ENCODE measurements around the gene NCKAP5. TPM values are rescaled to one million over a fixed set of nuclear protein-coding genes. Genes with fewer than 3 reads are reported as not detected.

Gene NCKAP5
- polyA plus RNA-seq, 3 donors = 7.6 to 10.1 (median 8.2) TPM

DNA sequence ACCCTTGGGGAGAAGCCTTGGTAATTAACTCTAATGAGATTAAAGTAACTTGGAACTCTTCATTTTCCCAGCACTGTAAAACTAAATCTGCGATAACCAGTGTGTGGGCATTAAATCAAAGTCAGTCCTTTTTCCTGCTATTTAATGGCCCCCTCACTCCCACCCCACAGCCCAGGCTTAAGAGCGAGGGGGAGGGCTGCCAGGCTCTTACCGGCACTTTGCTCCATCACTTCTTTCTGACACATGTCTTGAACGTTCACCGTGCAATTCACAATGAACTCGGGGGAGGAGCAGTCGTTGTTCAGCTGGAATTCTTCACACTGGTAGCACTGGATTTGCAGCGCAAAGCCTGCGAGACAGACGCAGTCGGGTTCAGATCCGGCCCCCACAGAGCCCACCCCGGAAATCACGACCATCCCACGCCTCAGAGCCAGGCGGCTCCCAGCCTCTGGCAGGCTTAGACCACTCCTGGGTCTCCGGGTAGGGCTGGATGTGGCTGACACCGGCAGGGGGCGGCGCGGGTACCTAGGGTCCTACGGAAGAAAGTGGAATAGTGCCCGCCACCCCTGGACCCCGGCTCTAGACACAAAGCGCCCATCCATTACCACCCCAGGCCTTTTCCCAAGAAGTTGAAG lies 900.0 kb downstream of the NCKAP5 start:
- no peak for DNase-seq (ENCODE audit: low read depth in 3 of 3, low spot score in 2 of 3)

DNA sequence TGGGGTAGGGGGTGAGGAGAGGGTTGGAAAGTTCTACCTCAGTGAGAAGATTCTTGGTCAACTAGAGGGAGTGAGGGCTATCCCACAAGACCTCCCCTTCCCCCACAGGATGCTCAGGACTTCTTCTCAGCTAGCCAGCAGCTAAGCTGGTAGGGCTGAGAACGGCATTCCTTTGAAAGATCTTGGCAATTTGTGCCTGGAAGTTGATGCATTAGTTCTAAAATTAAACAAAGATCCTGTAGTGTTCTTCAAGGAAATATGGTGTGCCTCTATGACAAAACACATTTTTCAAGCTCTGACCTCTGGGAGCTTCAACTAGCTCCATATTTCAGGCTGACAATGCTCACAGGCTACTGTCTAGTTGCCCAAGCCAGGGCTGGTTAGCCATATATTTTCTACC lies 900.6 kb downstream of the NCKAP5 start:
- DNase-seq (ENCODE audit: low read depth in 3 of 3, low spot score in 2 of 3) = no peak

DNA sequence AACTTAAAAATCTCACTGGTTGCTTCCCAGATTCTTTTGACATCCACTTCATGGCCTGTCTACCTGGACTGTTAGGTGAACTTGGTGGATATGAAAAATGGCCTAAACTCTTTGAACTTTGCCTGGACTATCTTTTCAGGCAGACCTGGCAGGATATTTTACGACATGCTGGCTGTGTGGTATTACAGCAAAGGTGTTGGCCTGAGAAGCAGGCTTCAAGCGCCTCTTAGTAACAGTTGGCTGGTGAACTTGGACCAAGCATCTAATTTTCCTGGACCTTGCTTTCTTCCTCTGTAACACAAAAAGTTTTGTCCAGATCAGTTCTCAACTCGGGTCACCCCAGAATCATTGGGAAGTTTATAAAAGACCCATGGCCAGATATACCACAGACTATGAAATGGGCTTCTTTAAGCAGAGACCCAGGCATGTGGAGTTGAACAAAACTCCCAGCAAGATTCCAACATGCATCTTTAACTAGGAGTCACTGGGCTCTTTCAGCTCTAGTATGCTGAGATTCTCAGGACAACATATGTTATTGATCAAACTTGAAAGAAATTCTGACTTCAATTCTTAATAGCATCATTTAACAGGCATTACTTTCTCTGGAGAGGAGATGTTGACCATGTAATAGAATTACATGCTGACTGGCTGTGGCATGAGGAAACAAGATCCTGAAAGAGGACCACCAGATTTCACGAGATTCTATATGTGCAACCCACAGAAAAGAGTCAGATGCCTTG lies 902.7 kb downstream of the NCKAP5 start:
- no peak for DNase-seq (ENCODE audit: low read depth in 3 of 3, low spot score in 2 of 3)

DNA sequence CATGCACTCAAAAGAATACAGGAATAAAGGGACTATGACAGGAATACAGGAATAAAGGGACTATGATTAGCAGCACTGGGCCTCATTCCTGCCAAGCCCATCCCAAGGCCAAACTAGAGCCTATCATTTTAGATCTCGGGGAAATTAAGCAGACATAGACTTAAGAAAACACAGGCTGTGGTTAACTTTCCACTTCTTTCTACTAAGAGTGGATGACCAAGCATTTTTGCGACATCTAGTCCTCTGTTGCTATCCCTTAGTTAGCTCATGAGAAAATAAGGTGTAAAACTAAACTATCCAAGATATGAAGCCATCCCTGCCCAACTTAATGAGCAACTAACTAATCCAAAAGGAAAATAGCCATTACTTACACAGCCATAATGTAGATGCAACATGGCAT lies 904.2 kb downstream of the NCKAP5 start:
- no peak for DNase-seq (ENCODE audit: low read depth in 3 of 3, low spot score in 2 of 3)

DNA sequence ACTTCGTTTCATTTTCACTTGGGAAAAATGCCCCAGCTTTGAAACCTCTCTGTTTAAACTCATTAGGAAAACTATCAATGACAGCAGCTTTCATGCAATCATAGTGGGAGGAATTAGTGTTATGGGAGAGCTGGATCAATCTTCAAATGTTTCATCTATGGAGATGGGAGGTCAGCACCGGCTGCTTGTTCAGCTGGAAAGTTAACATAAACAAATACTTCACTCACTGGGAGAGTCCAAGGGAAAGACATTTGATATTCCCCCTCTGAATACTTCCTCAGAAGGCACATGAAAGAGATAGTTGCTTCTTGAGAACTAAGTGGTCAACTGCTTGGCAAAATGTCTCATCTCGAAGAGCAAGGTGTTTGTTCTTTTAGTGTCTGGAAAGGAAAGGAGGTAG lies 905.5 kb downstream of the NCKAP5 start:
- no peak for DNase-seq (ENCODE audit: low read depth in 3 of 3, low spot score in 2 of 3)

DNA sequence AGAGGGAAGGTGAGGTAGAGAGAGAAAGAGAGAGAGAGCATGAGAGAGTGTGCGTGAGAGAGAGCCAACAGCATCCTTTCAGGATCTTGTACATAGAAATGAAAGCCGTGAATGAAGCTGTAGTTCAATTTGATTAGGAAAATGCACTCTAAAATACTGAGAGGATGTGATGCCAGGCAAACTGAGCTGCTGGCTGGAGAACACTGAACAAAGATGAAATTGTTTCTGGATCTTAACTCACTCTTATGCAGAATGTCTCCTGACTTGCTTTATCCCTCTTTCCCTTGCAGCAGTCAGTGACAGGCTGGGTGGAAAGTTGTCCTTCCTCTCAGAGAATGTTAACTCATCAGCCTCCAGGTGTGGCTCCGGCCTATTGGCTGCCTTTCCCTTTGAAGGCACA lies 908.9 kb downstream of the NCKAP5 start:
- no peak for DNase-seq (ENCODE audit: low read depth in 3 of 3, low spot score in 2 of 3)

DNA sequence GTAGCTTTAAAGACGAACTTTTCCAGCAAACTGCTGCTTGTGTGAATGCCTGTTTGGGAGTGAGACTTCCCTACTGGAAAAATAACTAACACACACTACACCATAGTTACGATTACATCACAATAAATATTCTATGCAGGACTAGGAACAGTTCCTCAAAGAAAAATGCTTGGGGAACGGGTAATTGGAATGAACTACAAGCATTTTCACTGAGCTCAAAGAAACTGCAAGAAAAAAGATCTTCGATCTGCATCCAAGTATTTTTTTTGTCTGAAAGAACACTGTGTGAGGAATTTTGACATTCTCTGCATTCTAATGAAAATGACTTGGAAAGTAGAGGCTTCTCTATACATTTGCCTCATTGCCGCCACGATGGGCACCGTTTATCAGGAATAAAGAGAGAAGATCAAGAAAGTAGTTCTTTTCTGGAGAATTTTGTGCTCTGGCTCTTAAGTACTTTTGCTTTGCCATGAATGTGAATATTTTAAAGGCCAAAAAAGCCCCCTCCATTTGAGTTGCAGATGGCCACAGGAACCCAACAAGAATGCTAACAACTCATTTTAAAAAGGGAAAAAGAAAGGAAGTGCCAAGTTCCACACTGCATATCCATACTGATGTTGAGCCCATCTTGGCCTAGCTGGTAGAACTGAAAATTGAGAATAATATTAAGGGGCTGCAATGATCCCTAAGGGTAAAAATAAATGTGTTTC lies 911.8 kb downstream of the NCKAP5 start:
- DNase-seq (ENCODE audit: low read depth in 3 of 3, low spot score in 2 of 3) = no peak

DNA sequence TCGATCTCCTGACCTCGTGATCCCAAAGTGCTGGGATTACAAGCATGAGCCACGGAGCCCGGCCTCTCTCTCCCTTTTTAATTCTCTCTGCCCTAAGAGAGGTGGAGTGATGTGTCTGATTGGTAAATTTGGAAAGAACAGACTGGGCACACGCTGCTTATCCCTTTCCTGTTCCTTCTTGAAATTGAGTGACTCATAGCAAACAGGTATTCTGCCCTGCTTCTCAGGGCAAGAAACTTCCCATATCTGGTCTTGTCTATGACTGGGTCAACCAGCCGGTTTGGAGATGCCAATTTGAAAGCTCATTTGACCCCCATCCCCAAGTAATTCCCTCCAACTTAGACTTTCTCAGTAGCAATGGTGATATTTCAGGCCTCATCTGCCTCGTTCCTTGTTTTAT lies 913.3 kb downstream of the NCKAP5 start:
- DNase-seq (ENCODE audit: low read depth in 3 of 3, low spot score in 2 of 3) = no peak

DNA sequence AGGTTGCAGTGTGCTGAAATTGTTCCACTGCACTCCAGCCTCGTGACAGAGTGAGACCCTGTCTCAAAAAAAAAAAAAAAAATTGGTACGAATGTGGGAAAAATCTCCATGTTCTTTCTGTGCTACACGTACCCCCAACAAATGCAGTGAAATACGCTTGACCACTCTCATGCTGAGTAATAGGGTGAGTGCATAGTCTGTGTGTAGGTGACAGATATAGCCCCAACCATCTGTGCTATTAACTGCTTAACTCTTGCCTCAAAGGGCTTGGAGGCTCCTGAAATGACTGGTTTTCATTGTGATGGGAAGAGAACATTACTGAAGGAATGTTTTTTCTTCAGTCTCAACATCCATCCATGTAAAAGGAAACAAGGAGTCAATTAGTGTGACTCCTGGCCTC lies 913.9 kb downstream of the NCKAP5 start:
- DNase-seq (ENCODE audit: low read depth in 3 of 3, low spot score in 2 of 3) = no peak

DNA sequence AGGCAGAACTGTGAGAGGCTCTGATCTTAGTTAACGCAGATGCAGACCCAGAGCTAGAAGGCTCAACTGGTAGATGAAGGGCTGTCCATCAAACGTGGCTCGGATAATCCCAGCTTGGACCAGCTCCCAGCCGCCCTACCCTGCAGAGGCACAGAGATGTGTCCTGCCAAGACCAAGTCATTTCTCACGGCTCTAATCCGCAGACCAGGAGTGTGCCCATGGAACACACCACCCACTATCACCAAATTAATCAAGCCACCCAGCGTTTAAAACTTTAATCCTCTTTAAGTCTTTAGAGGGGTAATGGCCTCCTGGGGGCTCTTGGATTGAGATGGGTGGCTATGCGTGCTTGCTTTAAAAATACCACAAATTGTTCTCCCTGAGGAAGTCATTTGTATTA lies 915.8 kb downstream of the NCKAP5 start:
- DNase-seq (ENCODE audit: low read depth in 3 of 3, low spot score in 2 of 3) = no peak

DNA sequence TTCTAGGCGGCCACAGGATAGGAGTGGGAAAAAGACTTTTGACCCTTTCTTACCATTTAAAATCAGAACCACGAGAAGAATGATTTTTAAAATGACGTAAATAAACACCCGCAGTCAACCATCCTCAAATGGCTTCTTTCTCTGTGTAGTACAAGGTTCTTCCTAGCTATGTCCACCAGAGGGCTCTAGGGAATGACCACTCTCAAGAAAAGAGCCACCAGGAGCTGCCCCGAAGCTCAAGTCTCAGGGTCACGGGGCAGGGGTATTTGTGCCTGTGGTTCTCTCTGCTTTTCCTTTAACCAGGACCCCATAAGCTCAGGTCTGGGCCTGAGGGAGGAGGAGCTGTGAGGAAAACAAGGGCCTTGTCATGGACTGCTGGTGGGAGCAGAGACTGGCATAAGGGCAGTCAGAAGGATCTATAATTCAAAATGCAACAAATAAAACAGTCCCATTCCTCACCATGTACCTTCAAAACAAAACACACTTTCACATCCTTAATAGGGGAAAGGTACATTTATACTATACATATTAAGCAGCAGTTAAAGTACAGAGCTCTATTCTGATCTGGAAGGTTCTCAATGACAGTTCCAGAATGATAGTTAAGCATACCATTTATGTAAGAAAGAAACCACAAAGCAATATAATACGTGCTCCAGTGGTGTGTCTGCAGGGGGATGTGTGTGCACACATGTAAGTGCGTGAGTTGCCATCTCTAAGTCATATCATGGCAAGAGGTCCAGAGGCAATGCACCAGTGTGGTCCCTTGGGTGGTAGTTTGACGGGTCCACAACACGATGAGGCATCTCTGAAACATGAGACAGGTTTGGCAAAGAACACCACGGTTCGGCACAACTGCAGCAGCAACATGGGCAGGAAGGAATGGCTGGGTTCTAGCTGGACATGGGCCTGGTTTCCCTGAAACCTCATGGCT lies 916.9 kb downstream of the NCKAP5 start:
- DNase-seq (ENCODE audit: low read depth in 3 of 3, low spot score in 2 of 3) = no peak

DNA sequence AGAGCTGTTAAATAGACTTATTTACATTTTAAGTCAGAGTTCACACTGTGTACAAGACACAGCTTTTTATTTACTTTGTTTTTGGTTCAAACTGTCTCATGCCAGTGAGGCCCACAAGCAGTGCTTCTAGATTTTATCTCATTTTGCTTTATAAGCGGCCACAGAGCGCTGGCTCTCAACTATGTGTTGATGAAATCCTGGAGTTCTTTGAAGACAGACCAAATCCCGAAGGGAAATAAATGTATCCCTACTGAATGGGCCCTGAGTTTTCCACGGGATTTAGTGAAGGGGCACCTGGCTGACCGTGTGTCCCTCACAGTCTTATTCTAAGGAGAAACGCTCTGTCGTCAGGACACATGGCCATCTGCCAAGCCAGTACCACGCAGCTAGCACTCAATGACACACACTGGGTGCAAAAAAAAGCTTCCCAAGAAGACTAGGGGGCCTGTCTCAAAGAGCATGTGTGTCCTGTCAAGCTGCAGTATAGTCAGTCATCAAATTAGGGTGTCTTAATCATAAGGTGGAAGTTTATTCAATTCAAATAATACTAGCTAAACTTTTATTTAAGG lies 921.6 kb downstream of the NCKAP5 start:
- DNase-seq (ENCODE audit: low read depth in 3 of 3, low spot score in 2 of 3) = no peak

DNA sequence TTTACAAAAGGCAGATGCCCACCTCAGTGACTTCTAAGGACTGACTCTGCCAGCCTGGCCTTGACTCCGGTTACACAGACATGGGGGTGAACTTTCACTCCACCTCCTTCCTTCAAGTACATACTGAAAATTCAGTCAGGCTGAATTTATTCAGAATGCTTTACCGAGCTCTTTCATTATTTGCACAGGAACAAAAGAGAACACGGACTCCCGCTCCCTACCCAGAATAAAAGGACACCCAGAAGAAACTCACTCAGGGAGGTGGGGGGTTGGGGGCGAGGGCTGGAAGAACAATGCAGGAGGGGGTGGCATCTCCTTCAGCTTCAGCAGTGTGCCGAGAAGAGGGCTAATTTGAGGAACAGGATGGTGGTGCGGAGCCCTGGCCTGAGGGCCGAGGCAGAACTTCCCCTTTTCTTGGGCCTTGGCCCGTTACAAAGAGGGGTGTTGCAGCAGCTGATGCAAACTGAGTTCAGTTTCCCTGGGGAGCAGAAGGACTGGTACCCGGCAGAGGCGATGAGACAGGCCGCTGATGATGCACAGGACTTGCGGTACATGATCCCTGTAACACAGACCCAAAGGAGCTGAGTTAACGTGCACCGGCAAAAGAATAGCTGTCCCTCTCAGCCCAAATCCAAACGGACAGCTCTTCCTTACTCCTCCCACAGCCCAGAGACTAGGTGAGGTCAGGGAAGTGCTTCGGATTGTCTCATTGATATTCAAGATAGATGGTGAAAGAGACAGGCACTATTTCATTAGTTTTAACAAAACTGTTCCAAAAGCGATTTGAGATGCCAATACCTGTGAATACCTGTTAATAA lies 922.3 kb downstream of the NCKAP5 start:
- no peak for DNase-seq (ENCODE audit: low read depth in 3 of 3, low spot score in 2 of 3)

DNA sequence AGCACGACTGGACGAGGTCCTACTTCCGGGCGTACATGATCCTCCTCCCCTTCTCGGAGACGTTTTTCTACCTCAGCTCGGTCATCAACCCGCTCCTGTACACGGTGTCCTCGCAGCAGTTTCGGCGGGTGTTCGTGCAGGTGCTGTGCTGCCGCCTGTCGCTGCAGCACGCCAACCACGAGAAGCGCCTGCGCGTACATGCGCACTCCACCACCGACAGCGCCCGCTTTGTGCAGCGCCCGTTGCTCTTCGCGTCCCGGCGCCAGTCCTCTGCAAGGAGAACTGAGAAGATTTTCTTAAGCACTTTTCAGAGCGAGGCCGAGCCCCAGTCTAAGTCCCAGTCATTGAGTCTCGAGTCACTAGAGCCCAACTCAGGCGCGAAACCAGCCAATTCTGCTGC lies 923.1 kb downstream of the NCKAP5 start:
- no peak for DNase-seq (ENCODE audit: low read depth in 3 of 3, low spot score in 2 of 3)

DNA sequence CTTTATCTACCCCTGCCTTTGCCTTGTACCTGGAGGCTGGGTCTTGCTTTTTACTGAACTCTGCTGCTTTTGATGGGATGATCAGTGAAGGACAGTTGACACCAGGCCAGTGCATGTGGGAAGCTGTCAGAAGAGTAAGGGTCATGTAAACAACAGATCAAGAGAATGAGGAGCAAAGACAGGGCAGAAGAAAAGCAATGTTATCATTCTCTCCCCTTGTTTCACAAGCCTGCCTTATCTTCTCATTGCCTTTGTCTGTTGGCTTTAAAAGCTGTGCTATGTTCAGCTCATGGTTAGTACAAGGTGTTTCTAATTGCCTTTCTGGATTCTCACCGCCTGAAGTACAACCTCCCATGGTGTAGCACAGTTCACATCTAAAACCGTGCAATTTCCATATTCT lies 925.8 kb downstream of the NCKAP5 start:
- DNase-seq (ENCODE audit: low read depth in 3 of 3, low spot score in 2 of 3) = no peak

DNA sequence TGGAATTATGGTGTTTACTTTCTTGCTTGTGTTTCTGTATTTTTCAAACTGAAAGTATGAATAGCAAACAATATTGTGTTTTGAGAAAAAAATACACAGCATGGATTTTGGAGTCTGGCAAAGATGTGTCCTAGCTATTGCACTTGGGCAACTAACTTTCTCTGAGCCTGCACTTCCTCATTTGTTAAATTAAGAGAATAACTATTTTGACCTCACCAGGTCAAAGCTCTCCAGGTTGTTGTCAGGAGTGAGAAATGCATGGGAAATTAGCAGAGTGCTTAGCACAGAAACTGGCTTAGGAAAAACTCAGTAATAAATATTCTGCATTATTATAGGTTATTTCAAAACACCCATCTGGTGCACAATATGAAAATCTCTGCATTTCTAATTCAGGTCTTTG lies 926.4 kb downstream of the NCKAP5 start:
- DNase-seq (ENCODE audit: low read depth in 3 of 3, low spot score in 2 of 3) = no peak

DNA sequence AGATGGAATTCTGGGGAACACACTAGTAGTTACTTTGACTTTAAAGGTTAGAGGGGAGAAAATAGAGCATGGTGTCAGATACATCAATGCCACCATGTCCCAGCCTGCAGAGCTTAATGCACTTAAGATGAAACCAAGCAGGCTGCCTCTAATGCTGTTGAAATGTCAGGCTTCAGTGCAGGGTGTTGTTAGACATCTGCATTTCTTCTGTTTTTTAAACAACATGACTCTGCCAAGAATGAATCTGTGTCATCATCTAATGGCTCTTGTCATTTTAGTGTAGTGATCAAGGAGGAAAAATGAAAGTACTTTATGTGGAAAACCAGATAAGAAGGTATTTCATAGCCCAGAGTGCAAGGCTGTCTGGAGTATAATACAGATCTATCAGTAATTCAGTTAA lies 928.1 kb downstream of the NCKAP5 start:
- no peak for DNase-seq (ENCODE audit: low read depth in 3 of 3, low spot score in 2 of 3)

DNA sequence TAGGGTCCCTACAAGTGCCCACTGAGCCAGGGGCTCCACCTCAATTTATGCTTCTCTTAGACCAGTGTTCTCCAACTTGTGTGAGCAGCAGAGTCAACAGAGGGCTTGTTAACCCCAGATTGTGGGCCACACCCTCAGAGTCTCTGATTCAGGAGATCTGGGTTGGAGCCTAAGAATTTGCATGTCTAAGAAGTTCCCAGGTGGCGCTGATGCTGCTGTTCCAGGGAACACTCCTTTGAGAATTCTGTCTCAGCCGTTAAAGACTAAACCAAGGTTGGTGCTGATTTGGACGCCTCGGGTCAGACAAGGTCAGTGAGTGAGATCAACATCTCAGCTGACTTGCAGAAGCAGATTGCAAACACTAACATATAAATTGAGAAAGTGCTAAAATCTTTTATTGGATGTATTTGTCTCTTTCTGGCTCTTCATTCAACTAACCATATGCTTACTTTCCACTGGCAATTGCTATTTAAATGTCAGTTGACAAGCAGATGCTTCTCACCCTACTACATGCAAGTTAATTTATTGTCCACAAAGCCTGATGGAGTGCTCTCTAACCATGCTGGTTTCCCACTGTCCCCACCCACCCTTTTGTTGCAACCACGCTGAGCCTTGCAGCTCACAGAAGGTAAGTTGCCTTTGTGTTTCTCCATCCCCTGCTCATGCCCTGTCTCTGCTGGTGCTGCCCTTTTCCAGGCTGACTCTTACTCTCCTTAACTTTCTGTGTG lies 929.8 kb downstream of the NCKAP5 start:
- no peak for DNase-seq (ENCODE audit: low read depth in 3 of 3, low spot score in 2 of 3)

DNA sequence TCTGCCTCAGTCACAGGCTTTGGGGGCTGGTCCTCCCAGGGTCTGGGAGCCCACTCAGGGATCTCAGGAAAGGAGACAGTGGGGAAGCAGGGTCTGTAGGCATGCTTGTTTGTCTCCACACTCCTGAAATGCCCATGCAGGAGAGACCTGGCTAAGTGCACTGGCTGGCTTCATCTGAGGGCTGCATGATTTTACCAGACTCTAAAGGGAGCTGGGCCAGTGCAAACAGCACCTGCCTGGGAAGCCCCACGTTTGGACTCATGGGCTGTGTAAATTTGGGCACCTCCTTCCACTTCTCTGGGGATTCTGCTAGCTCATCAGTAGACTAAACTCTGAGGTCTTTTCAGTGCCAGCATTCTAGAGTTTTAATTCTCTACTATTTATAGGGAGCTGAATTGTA lies 931.9 kb downstream of the NCKAP5 start:
- DNase-seq (ENCODE audit: low read depth in 3 of 3, low spot score in 2 of 3) = no peak

All from right renal cortex interstitium (tissue), 3 donors.